Brain microvascular endothelial cell (primary cell): ENCODE results near the gene GALNT12.

Experiments used
- DNase-seq: peaks from one replicate; pipeline ENCODE4 v3.0.0-alpha.2; 2020
- H3K27ac ChIP-seq: fragments of 250-450 bp; sonication (Bioruptor Pico); 2 replicates; pipeline ENCODE4 v1.5.1; 2020; ENCODE audit warnings: mild to moderate bottlenecking, moderate library complexity
- H3K27me3 ChIP-seq: fragments of 250-450 bp; sonication (Bioruptor Pico); replicated peaks from 2 replicates; pipeline ENCODE4 v1.5.1; 2020; ENCODE audit warnings: mild to moderate bottlenecking
- H3K36me3 ChIP-seq: fragments of 250-450 bp; sonication (Bioruptor Pico); replicated peaks from 2 replicates; pipeline ENCODE4 v1.5.1; 2020; ENCODE audit warnings: mild to moderate bottlenecking
- H3K4me3 ChIP-seq: 2 replicates; pipeline ENCODE4 v1.5.1; 2011; ENCODE audit warnings: low read depth, mild to moderate bottlenecking, control low read depth, low read length, moderate library complexity
- CTCF ChIP-seq: IDR thresholded peaks from 2 replicates; pipeline ENCODE4 v1.5.1; 2011; ENCODE audit warnings: low read depth, mild to moderate bottlenecking, moderate library complexity, low read length, control low read depth, inconsistent platforms; ENCODE audit errors: missing control alignments
- in situ Hi-C: cut with HindIII; loops from 2 replicates; pipeline ENCODE4 v1.10.0; 2017; ENCODE audit warnings: low sequenced_read_pairs, low pct_ligation_motif_present

The GALNT12 gene

GRCh38 chr9:98767196-98767595 is 40.3 kb upstream of the GALNT12 start:
- Histone ChIP-seq H3K36me3 (peaks cover 3% of the 10 kb centered on the region), H3K4me3 (no peak overlapping the region), H3K27me3 (no peaks in the 10 kb centered on the region), H3K27ac (no peak overlapping the region)
- in situ Hi-C loops = no loop called here
- DNase-seq = no peak
- TF ChIP-seq CTCF = no peak

GRCh38 chr9:98767915-98768314 is 39.6 kb upstream of the GALNT12 start:
- Histone ChIP-seq H3K27me3 (no peaks in the 10 kb centered on the region), H3K36me3 (peaks cover 4% of the 10 kb centered on the region), H3K4me3 (no peak overlapping the region), H3K27ac (no peak overlapping the region)
- TF ChIP-seq CTCF = no peak
- in situ Hi-C loops = no loop called here
- no peak for DNase-seq

GRCh38 chr9:98768344-98768743 is 39.1 kb upstream of the GALNT12 start:
- Histone ChIP-seq H3K36me3 (peaks cover 6% of the 10 kb centered on the region), H3K27ac (no peak overlapping the region), H3K4me3 (no peak overlapping the region), H3K27me3 (no peaks in the 10 kb centered on the region)
- in situ Hi-C loops = no loop called here
- no peak for TF ChIP-seq CTCF
- no peak for DNase-seq

DNA sequence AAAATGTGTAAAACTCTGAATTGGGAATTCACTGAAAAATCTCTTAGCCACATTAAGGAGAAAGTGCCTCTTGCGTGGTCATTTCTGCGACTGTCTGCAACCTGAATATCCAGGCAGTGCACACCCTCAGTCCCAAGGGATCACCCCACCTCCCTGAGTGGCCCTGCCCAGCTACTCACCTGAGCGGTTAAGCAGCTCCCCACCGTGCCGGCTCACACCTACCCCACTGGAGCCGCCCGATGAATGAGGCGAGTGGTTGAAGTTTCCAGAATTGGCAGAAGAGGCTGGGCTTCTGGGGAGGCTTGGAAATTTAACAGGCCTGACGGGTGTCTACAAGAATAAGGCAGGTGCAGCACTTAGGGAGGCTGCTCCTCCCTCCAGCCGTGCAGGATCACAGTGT is 36.8 kb upstream of the GALNT12 start:
- DNase-seq = no peak
- no peaks in the 10 kb centered on the region for H3K27me3 ChIP-seq
- no peak for TF ChIP-seq CTCF
- no peak overlapping the region for H3K27ac ChIP-seq
- in situ Hi-C loops = no loop called here
- H3K36me3 ChIP-seq = peaks cover 8% of the 10 kb centered on the region
- H3K4me3 ChIP-seq = no peak overlapping the region

DNA sequence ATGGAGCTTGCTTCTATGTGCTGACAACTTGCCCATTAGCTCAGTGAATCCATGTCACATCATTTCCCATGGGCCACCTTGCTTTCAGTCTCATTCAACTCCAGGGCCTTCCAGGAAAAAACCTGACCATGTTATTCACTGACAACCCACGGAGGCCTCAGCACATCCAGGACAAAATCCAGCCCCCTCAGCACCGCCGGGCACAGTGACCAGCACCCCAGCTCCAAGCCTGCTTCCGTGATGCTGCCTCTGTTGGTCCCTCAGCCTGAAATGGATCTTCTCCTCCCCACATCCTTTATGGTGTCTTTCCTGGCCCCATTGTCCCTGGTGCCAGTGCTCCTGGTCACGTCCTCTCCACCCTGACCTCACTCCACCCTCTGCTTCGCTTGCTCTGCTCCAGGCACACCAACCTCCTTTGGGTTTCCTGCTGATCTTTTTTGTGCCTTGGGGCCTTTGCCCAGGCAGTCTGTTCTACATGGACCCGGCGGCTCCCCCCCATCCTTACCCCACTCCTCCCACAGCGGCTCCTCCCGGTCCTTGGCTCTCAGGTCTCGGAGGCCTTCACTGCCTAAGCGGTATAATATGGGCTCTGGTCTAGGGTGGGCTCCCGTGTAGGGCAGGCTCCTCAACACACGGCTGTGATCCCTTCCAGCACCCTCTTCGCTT is 36.1 kb upstream of the GALNT12 start:
- in situ Hi-C loops = no loop called here
- Histone ChIP-seq H3K27ac (no peak overlapping the region), H3K4me3 (no peak overlapping the region), H3K36me3 (peaks cover 8% of the 10 kb centered on the region), H3K27me3 (no peaks in the 10 kb centered on the region)
- TF ChIP-seq CTCF = no peak
- DNase-seq = no peak
